Measurements from ENCODE around the gene CHRD.

The CHRD gene

GRCh38 chr3:184383033-184383740 is 3.3 kb downstream of the CHRD start:
- no peak overlapping the region for H3K4me3 ChIP-seq (ENCODE audit: insufficient read depth, low read depth, low read length, poor library complexity, severe bottlenecking)
- DNase-seq: no peak
- H3K27me3 ChIP-seq (replicated peaks; ENCODE audit: control insufficient read depth, insufficient read depth, low read length, poor library complexity, severe bottlenecking): peaks cover 23% of the 10 kb centered on the region
- peaks cover 14% of the 10 kb centered on the region for H3K4me1 ChIP-seq (ENCODE audit: control insufficient read depth, insufficient read depth, low read length, poor library complexity, severe bottlenecking)
- no peaks in the 10 kb centered on the region for H3K9me3 ChIP-seq (ENCODE audit: control insufficient read depth, low read length)
- no peaks in the 10 kb centered on the region for H3K36me3 ChIP-seq (ENCODE audit: control insufficient read depth, insufficient read depth, low read length)
- H3K27ac ChIP-seq (ENCODE audit: insufficient read depth, low read length, poor library complexity, severe bottlenecking): no peak overlapping the region

DNA sequence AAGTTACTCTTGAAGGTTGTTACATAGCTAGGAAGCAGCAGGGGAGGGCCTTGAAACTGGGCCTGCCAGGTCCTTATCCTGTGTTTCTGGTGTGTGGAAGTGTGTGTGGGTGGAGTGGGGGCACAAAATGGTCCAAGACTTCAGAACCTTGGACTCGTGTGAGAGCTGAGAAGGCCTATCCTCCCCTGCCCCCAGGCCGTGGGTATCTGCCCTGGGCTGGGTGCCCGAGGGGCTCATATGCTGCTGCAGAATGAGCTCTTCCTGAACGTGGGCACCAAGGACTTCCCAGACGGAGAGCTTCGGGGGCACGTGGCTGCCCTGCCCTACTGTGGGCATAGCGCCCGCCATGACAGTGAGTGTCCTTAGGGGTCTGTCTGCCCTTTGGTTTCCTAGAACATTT is 4.5 kb downstream of the CHRD start:
- DNase-seq: no peak
- Histone ChIP-seq H3K4me3 (ENCODE audit: insufficient read depth, low read depth, low read length, poor library complexity, severe bottlenecking) (no peak overlapping the region), H3K27me3 (replicated peaks; ENCODE audit: control insufficient read depth, insufficient read depth, low read length, poor library complexity, severe bottlenecking) (peaks cover 23% of the 10 kb centered on the region), H3K4me1 (ENCODE audit: control insufficient read depth, insufficient read depth, low read length, poor library complexity, severe bottlenecking) (peaks cover 14% of the 10 kb centered on the region), H3K36me3 (ENCODE audit: control insufficient read depth, insufficient read depth, low read length) (no peaks in the 10 kb centered on the region), H3K9me3 (ENCODE audit: control insufficient read depth, low read length) (no peaks in the 10 kb centered on the region), H3K27ac (ENCODE audit: insufficient read depth, low read length, poor library complexity, severe bottlenecking) (no peak overlapping the region)

GRCh38 chr3:184384856-184385422 is 5.1 kb downstream of the CHRD start:
- no peaks in the 10 kb centered on the region for H3K9me3 ChIP-seq (ENCODE audit: control insufficient read depth, low read length)
- H3K27me3 ChIP-seq (replicated peaks; ENCODE audit: control insufficient read depth, insufficient read depth, low read length, poor library complexity, severe bottlenecking): peaks cover 23% of the 10 kb centered on the region
- no peaks in the 10 kb centered on the region for H3K36me3 ChIP-seq (ENCODE audit: control insufficient read depth, insufficient read depth, low read length)
- no peak overlapping the region for H3K27ac ChIP-seq (ENCODE audit: insufficient read depth, low read length, poor library complexity, severe bottlenecking)
- H3K4me1 ChIP-seq (ENCODE audit: control insufficient read depth, insufficient read depth, low read length, poor library complexity, severe bottlenecking): peaks cover 14% of the 10 kb centered on the region
- no peak overlapping the region for H3K4me3 ChIP-seq (ENCODE audit: insufficient read depth, low read depth, low read length, poor library complexity, severe bottlenecking)
- no peak for DNase-seq

- Histone ChIP-seq H3K4me1 (ENCODE audit: control insufficient read depth, insufficient read depth, low read length, poor library complexity, severe bottlenecking) (peaks cover 6% of the 10 kb centered on the region), H3K4me3 (ENCODE audit: insufficient read depth, low read depth, low read length, poor library complexity, severe bottlenecking) (no peak overlapping the region), H3K36me3 (ENCODE audit: control insufficient read depth, insufficient read depth, low read length) (no peaks in the 10 kb centered on the region), H3K9me3 (ENCODE audit: control insufficient read depth, low read length) (no peaks in the 10 kb centered on the region), H3K27ac (ENCODE audit: insufficient read depth, low read length, poor library complexity, severe bottlenecking) (no peak overlapping the region), H3K27me3 (replicated peaks; ENCODE audit: control insufficient read depth, insufficient read depth, low read length, poor library complexity, severe bottlenecking) (peaks cover 15% of the 10 kb centered on the region)
- DNase-seq: no peak
Observed at GRCh38 chr3:184386047-184386806, 6.4 kb downstream of the CHRD start.

DNA sequence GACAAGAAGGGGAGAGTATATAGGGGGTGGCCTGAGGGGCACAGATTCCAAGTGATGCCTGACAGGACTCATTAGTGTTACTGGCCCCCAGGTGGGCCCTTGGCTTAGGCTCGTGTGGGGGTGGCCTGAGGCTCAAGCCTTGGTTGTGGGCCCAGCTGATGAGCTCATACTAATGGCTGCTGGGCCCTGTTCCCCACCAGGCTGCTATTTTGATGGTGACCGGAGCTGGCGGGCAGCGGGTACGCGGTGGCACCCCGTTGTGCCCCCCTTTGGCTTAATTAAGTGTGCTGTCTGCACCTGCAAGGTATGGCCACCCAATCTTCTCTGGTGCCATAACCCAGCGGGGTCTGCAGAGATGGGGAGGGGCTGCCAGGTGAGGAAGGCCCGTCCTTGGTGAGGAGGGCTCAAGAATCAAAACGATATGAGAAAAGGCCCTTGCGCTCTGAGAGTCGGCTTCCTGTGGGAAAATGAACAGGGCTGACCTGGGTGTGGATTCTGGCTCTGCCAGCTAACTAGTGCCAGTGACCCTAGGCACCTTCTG is 7.4 kb downstream of the CHRD start:
- H3K27me3 ChIP-seq (replicated peaks; ENCODE audit: control insufficient read depth, insufficient read depth, low read length, poor library complexity, severe bottlenecking): peaks cover 5% of the 10 kb centered on the region

GRCh38 chr3:184388164-184388935 is 8.5 kb downstream of the CHRD start:
- Histone ChIP-seq H3K27me3 (replicated peaks; ENCODE audit: control insufficient read depth, insufficient read depth, low read length, poor library complexity, severe bottlenecking) (no peaks in the 10 kb centered on the region), H3K4me1 (ENCODE audit: control insufficient read depth, insufficient read depth, low read length, poor library complexity, severe bottlenecking) (no peaks in the 10 kb centered on the region), H3K4me3 (ENCODE audit: insufficient read depth, low read depth, low read length, poor library complexity, severe bottlenecking) (no peak overlapping the region), H3K36me3 (ENCODE audit: control insufficient read depth, insufficient read depth, low read length) (no peaks in the 10 kb centered on the region), H3K27ac (ENCODE audit: insufficient read depth, low read length, poor library complexity, severe bottlenecking) (no peak overlapping the region), H3K9me3 (ENCODE audit: control insufficient read depth, low read length) (no peaks in the 10 kb centered on the region)
- DNase-seq: no peak

More for the DNA sequence above, 7.4 kb downstream of the CHRD start:
- no peak overlapping the region for H3K27ac ChIP-seq (ENCODE audit: insufficient read depth, low read length, poor library complexity, severe bottlenecking)
- H3K4me1 ChIP-seq (ENCODE audit: control insufficient read depth, insufficient read depth, low read length, poor library complexity, severe bottlenecking): no peaks in the 10 kb centered on the region
- no peak overlapping the region for H3K4me3 ChIP-seq (ENCODE audit: insufficient read depth, low read depth, low read length, poor library complexity, severe bottlenecking)
- no peaks in the 10 kb centered on the region for H3K9me3 ChIP-seq (ENCODE audit: control insufficient read depth, low read length)
- H3K36me3 ChIP-seq (ENCODE audit: control insufficient read depth, insufficient read depth, low read length): no peaks in the 10 kb centered on the region
- DNase-seq: no peak

- no peak overlapping the region for H3K27ac ChIP-seq (ENCODE audit: insufficient read depth, low read length, poor library complexity, severe bottlenecking)
- no peak for DNase-seq
- no peaks in the 10 kb centered on the region for H3K27me3 ChIP-seq (replicated peaks; ENCODE audit: control insufficient read depth, insufficient read depth, low read length, poor library complexity, severe bottlenecking)
- no peaks in the 10 kb centered on the region for H3K9me3 ChIP-seq (ENCODE audit: control insufficient read depth, low read length)
- no peaks in the 10 kb centered on the region for H3K4me1 ChIP-seq (ENCODE audit: control insufficient read depth, insufficient read depth, low read length, poor library complexity, severe bottlenecking)
- H3K36me3 ChIP-seq (ENCODE audit: control insufficient read depth, insufficient read depth, low read length): no peaks in the 10 kb centered on the region
- no peak overlapping the region for H3K4me3 ChIP-seq (ENCODE audit: insufficient read depth, low read depth, low read length, poor library complexity, severe bottlenecking)
Observed at GRCh38 chr3:184388936-184389230, 9.0 kb downstream of the CHRD start.

DNA sequence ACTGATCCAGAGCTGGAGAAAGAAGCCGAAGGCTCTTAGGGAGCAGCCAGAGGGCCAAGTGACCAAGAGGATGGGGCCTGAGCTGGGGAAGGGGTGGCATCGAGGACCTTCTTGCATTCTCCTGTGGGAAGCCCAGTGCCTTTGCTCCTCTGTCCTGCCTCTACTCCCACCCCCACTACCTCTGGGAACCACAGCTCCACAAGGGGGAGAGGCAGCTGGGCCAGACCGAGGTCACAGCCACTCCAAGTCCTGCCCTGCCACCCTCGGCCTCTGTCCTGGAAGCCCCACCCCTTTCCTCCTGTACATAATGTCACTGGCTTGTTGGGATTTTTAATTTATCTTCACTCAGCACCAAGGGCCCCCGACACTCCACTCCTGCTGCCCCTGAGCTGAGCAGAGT is 9.5 kb downstream of the CHRD start:
- Histone ChIP-seq H3K9me3 (ENCODE audit: control insufficient read depth, low read length) (no peaks in the 10 kb centered on the region), H3K27me3 (replicated peaks; ENCODE audit: control insufficient read depth, insufficient read depth, low read length, poor library complexity, severe bottlenecking) (no peaks in the 10 kb centered on the region)

GRCh38 chr3:184389935-184390528 is 10.2 kb downstream of the CHRD start:
- H3K27me3 ChIP-seq (replicated peaks; ENCODE audit: control insufficient read depth, insufficient read depth, low read length, poor library complexity, severe bottlenecking): no peaks in the 10 kb centered on the region
- H3K36me3 ChIP-seq (ENCODE audit: control insufficient read depth, insufficient read depth, low read length): no peaks in the 10 kb centered on the region
- H3K4me3 ChIP-seq (ENCODE audit: insufficient read depth, low read depth, low read length, poor library complexity, severe bottlenecking): no peak overlapping the region
- H3K27ac ChIP-seq (ENCODE audit: insufficient read depth, low read length, poor library complexity, severe bottlenecking): no peak overlapping the region
- no peak for DNase-seq
- no peaks in the 10 kb centered on the region for H3K9me3 ChIP-seq (ENCODE audit: control insufficient read depth, low read length)
- H3K4me1 ChIP-seq (ENCODE audit: control insufficient read depth, insufficient read depth, low read length, poor library complexity, severe bottlenecking): no peaks in the 10 kb centered on the region

More for the DNA sequence above, 9.5 kb downstream of the CHRD start:
- H3K4me1 ChIP-seq (ENCODE audit: control insufficient read depth, insufficient read depth, low read length, poor library complexity, severe bottlenecking): no peaks in the 10 kb centered on the region
- no peak overlapping the region for H3K4me3 ChIP-seq (ENCODE audit: insufficient read depth, low read depth, low read length, poor library complexity, severe bottlenecking)
- H3K27ac ChIP-seq (ENCODE audit: insufficient read depth, low read length, poor library complexity, severe bottlenecking): no peak overlapping the region
- DNase-seq: no peak
- no peaks in the 10 kb centered on the region for H3K36me3 ChIP-seq (ENCODE audit: control insufficient read depth, insufficient read depth, low read length)

All from effector memory CD4-positive, alpha-beta T cell (primary cell).